Measurements from ENCODE around the gene STAB2.

GRCh38 chr12:103729499-103729898 is 142.4 kb downstream of the STAB2 start:
- TF ChIP-seq CTCF (IDR thresholded peaks at IDR 0.05) (no peak), POLR2AphosphoS5 (IDR thresholded peaks at IDR 0.05) (no peak)
